ENCODE measurements around the gene LTO1.

Gene LTO1

GRCh38 chr11:69620683-69621290 lies 54.4 kb downstream of the LTO1 start:
- no peak for TF ChIP-seq POLR2A (IDR thresholded peaks at IDR 0.05; ENCODE audit: low read depth, low read length)
- no peak for FAIRE-seq
- no peak for DNase-seq (ENCODE audit: insufficient read length, low spot score)

GRCh38 chr11:69618237-69618636 lies 56.9 kb downstream of the LTO1 start:
- no peak for TF ChIP-seq POLR2A (IDR thresholded peaks at IDR 0.05; ENCODE audit: low read depth, low read length)
- DNase-seq (ENCODE audit: insufficient read length, low spot score), result no peak
- no peak for FAIRE-seq

GRCh38 chr11:69617682-69618081 lies 57.5 kb downstream of the LTO1 start:
- FAIRE-seq (no peak), DNase-seq (ENCODE audit: insufficient read length, low spot score) (no peak)
- TF ChIP-seq POLR2A (IDR thresholded peaks at IDR 0.05; ENCODE audit: low read depth, low read length), result no peak

GRCh38 chr11:69617220-69617619 lies 57.9 kb downstream of the LTO1 start:
- FAIRE-seq (no peak), DNase-seq (ENCODE audit: insufficient read length, low spot score) (no peak)
- no peak for TF ChIP-seq POLR2A (IDR thresholded peaks at IDR 0.05; ENCODE audit: low read depth, low read length)

Measured in H54 (cell line).